Astrocyte (in vitro differentiated cells and primary cell): ENCODE results near the gene TPRX1. TPM values are rescaled to one million over a fixed set of nuclear protein-coding genes. Genes with fewer than 3 reads are reported as not detected.

Source experiments
- DNase-seq: peaks from one replicate; pipeline ENCODE4 v3.0.0-alpha.2; 2010; ENCODE audit warnings: low read depth
- FAIRE-seq: peaks from 2 replicates; lab custom pipeline; 2011; peaks lifted over from hg19 to GRCh38; lab: Jason Lieb, UNC
- H2AFZ ChIP-seq: 2 replicates; pipeline ENCODE4 v1.6.0; 2012; ENCODE audit warnings: low read depth, low read length, inconsistent platforms
- H3K27ac ChIP-seq: 2 replicates; pipeline ENCODE4 v1.5.1; 2011; ENCODE audit warnings: low read depth, low read length, inconsistent platforms
- H3K27me3 ChIP-seq: 2 replicates; pipeline ENCODE4 v1.6.0; 2011; ENCODE audit warnings: low read length, inconsistent platforms; ENCODE audit not compliant: insufficient read depth
- H3K36me3 ChIP-seq: 2 replicates; pipeline ENCODE4 v1.5.1; 2011; ENCODE audit warnings: low read length, inconsistent platforms; ENCODE audit not compliant: insufficient read depth
- H3K4me1 ChIP-seq: 2 replicates; pipeline ENCODE4 v1.5.1; 2011; ENCODE audit warnings: low read length, inconsistent platforms; ENCODE audit not compliant: insufficient read depth
- H3K4me2 ChIP-seq: 2 replicates; pipeline ENCODE4 v1.6.0; 2012; ENCODE audit warnings: low read length, inconsistent platforms
- H3K4me3 ChIP-seq: 2 replicates; pipeline ENCODE4 v1.5.1; 2011; ENCODE audit warnings: low read depth, mild to moderate bottlenecking, low read length, inconsistent platforms; ENCODE audit not compliant: insufficient read depth
- H3K79me2 ChIP-seq: 2 replicates; pipeline ENCODE4 v1.6.0; 2012; ENCODE audit warnings: mild to moderate bottlenecking, low read length, inconsistent platforms; ENCODE audit not compliant: insufficient read depth
- H3K9ac ChIP-seq: 2 replicates; pipeline ENCODE4 v1.6.0; 2012; ENCODE audit warnings: mild to moderate bottlenecking, low read length, inconsistent platforms
- H3K9me3 ChIP-seq: 2 replicates; pipeline ENCODE4 v1.5.1; 2012; ENCODE audit warnings: low read depth, mild to moderate bottlenecking, low read length, inconsistent platforms; ENCODE audit not compliant: insufficient read depth
- H4K20me1 ChIP-seq: 2 replicates; pipeline ENCODE4 v1.6.0; 2012; ENCODE audit warnings: low read length, inconsistent platforms; ENCODE audit not compliant: insufficient read depth
- H3K27ac Mint-ChIP-seq: one replicate; pipeline ENCODE4 v1.8.0; 2021; ENCODE audit warnings: mild to moderate bottlenecking, mixed read lengths; ENCODE audit not compliant: unreplicated experiment
- H3K27me3 Mint-ChIP-seq: one replicate; pipeline ENCODE4 v1.8.0; 2021; ENCODE audit warnings: low read depth, mixed read lengths; ENCODE audit not compliant: unreplicated experiment
- H3K36me3 Mint-ChIP-seq: one replicate; pipeline ENCODE4 v1.8.0; 2021; ENCODE audit warnings: low read depth, mixed read lengths; ENCODE audit not compliant: unreplicated experiment
- H3K4me1 Mint-ChIP-seq: one replicate; pipeline ENCODE4 v1.8.0; 2021; ENCODE audit warnings: low read depth, mixed read lengths; ENCODE audit not compliant: unreplicated experiment
- H3K4me3 Mint-ChIP-seq: one replicate; pipeline ENCODE4 v1.8.0; 2021; ENCODE audit warnings: mild to moderate bottlenecking, moderate library complexity, mixed read lengths; ENCODE audit not compliant: unreplicated experiment
- H3K9me3 Mint-ChIP-seq: one replicate; pipeline ENCODE4 v1.8.0; 2021; ENCODE audit warnings: mild to moderate bottlenecking, mixed read lengths; ENCODE audit not compliant: unreplicated experiment
- CTCF ChIP-seq: IDR thresholded peaks from 2 replicates; pipeline ENCODE4 v1.5.1; 2011; ENCODE audit warnings: low read depth, mild to moderate bottlenecking, inconsistent platforms, low read length, moderate library complexity; ENCODE audit not compliant: insufficient read depth
- EZH2 ChIP-seq: IDR thresholded peaks from 2 replicates; pipeline ENCODE4 v1.6.1; 2012; ENCODE audit warnings: mild to moderate bottlenecking, low read length, inconsistent platforms; ENCODE audit not compliant: insufficient read depth
- total RNA-seq: library from RNA; stranded (reverse); gene quantifications from 2 replicates; pipeline ENCODE4 v1.2.1, GENCODE V29; 2021

The TPRX1 gene
- total RNA-seq, 1 donor from 2014 or later, result not detected

DNA sequence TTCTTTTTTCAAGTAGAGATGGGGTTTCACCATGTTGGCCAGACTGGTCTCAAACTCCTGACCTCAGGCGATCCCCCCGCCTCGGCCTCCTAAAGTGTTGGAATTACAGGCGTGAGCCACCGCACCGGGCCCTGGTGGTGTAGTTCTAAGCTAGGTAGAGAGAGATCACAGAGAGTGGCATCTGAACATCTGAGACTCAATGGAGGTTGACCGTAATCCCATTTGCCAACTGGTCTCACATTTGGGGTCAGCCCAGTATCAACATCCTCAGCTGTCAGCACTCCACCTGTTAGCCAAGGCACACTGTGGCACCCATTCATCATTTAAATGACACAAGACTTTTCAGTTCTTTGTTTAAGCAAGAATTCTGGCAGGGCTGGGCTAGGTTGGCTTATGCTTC lies 17.8 kb downstream of the TPRX1 start:
- H3K27ac Mint-ChIP-seq, result no peak overlapping the region
- no peaks in the 10 kb centered on the region for H3K27me3 Mint-ChIP-seq
- no peak overlapping the region for H3K4me3 ChIP-seq
- peaks cover 10% of the 10 kb centered on the region for H3K36me3 ChIP-seq
- H2AFZ ChIP-seq, result no peak overlapping the region
- H3K4me1 Mint-ChIP-seq, result peaks cover 8% of the 10 kb centered on the region
- no peak overlapping the region for H3K9ac ChIP-seq
- peaks cover 2% of the 10 kb centered on the region for H3K79me2 ChIP-seq
- no peak for FAIRE-seq
- no peak overlapping the region for H3K4me3 Mint-ChIP-seq
- H3K27ac ChIP-seq, result no peak overlapping the region
- H3K9me3 Mint-ChIP-seq, result no peaks in the 10 kb centered on the region
- H4K20me1 ChIP-seq, result peaks cover 26% of the 10 kb centered on the region
- H3K4me2 ChIP-seq, result no peak overlapping the region
- DNase-seq, result no peak
- TF ChIP-seq EZH2 (no peak), CTCF (no peak)
- no peaks in the 10 kb centered on the region for H3K9me3 ChIP-seq
- H3K4me1 ChIP-seq, result no peaks in the 10 kb centered on the region
- H3K36me3 Mint-ChIP-seq, result peaks cover 29% of the 10 kb centered on the region
- H3K27me3 ChIP-seq, result no peaks in the 10 kb centered on the region

DNA sequence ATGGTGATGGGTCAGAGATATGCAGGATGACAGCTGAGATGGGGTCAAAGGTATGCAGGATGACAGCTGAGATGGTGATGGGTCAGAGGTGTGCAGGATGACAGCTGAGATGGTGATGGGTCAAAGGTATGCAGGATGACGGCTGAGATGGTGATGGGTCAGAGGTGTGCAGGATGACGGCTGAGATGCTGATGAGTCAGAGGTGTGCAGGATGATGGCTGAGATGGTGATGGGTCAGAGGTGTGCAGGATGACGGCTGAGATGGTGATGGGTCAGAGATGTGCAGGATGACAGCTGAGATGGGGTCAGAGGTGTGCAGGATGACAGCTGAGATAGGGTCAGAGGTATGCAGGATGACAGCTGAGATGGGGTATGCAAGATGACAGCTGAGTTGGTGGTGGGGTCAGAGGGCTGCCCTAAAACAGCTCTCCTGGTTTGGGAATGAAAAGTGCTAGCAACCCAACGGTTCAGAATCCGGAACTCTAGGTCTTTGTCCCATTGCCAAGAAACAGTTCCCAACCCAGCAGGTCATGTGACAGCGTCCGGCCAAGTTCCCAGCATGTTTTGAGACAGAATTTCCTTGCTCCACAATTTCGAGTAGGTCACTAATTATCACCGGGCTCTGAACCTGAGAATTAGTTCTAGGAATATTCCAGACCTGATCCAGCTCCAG lies 22.6 kb downstream of the TPRX1 start:
- H3K9me3 Mint-ChIP-seq, result no peaks in the 10 kb centered on the region
- peaks cover 14% of the 10 kb centered on the region for H3K4me1 ChIP-seq
- no peak overlapping the region for H3K4me2 ChIP-seq
- H3K27me3 ChIP-seq, result no peaks in the 10 kb centered on the region
- H3K27ac ChIP-seq, result no peak overlapping the region
- peaks cover 12% of the 10 kb centered on the region for H3K4me1 Mint-ChIP-seq
- DNase-seq (no peak), FAIRE-seq (no peak)
- TF ChIP-seq EZH2, result no peak
- H2AFZ ChIP-seq, result no peak overlapping the region
- H3K4me3 Mint-ChIP-seq, result peak overlapping the region; percentile 58
- no peak overlapping the region for H3K4me3 ChIP-seq
- peaks cover 17% of the 10 kb centered on the region for H3K36me3 ChIP-seq
- no peak overlapping the region for H3K27ac Mint-ChIP-seq
- no peaks in the 10 kb centered on the region for H3K9me3 ChIP-seq
- H3K79me2 ChIP-seq, result peaks cover 40% of the 10 kb centered on the region
- peaks cover 30% of the 10 kb centered on the region for H3K36me3 Mint-ChIP-seq
- peaks cover 52% of the 10 kb centered on the region for H4K20me1 ChIP-seq
- no peak overlapping the region for H3K9ac ChIP-seq
- no peaks in the 10 kb centered on the region for H3K27me3 Mint-ChIP-seq

DNA sequence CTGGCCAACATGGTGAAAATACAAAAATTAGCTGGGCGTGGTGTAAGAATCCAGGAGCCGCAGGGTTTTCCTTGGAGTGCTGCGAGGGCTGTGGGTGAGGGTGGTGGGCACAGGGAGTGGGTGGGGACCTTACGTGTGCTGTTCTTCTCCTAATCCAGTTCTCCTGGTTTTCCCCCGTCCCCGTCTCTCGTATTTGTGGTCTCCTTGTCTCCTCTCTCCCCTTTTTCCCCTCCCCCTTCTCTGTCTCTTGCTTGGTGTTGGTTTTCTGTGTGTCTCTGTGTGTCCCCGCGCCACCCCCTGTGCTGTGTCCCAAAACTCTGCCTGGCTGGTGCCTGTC lies 24.2 kb downstream of the TPRX1 start:
- H2AFZ ChIP-seq, result no peak overlapping the region
- no peak overlapping the region for H3K27ac ChIP-seq
- no peaks in the 10 kb centered on the region for H3K27me3 ChIP-seq
- TF ChIP-seq CTCF, result no peak
- TF ChIP-seq EZH2, result no peak
- peaks cover 40% of the 10 kb centered on the region for H3K79me2 ChIP-seq
- H3K4me1 ChIP-seq, result peaks cover 14% of the 10 kb centered on the region
- H3K9me3 ChIP-seq, result no peaks in the 10 kb centered on the region
- FAIRE-seq (no peak), DNase-seq (no peak)
- peaks cover 12% of the 10 kb centered on the region for H3K4me1 Mint-ChIP-seq
- H3K9ac ChIP-seq, result peak overlapping the region; percentile 20
- H3K27ac Mint-ChIP-seq, result no peak overlapping the region
- H3K27me3 Mint-ChIP-seq, result no peaks in the 10 kb centered on the region
- H3K4me2 ChIP-seq, result peak overlapping the region; percentile 88
- peak overlapping the region; percentile 96 for H3K4me3 Mint-ChIP-seq
- H3K4me3 ChIP-seq, result peak overlapping the region; percentile 42
- no peaks in the 10 kb centered on the region for H3K9me3 Mint-ChIP-seq
- peaks cover 52% of the 10 kb centered on the region for H4K20me1 ChIP-seq
- peaks cover 12% of the 10 kb centered on the region for H3K36me3 ChIP-seq
- H3K36me3 Mint-ChIP-seq, result peaks cover 28% of the 10 kb centered on the region
